GM12891 (cell line): ENCODE measurements around the gene MYCBPAP.

Source experiments
- POLR2AphosphoS5 ChIP-seq: IDR thresholded peaks from 2 replicates; pipeline ENCODE4 v1.6.1; 2011; ENCODE audit warnings: low read depth, low read length, control low read depth
- SPI1 ChIP-seq: IDR thresholded peaks from 2 replicates; pipeline ENCODE4 v1.6.1; 2011; ENCODE audit warnings: low read depth, low read length, control low read depth

DNA sequence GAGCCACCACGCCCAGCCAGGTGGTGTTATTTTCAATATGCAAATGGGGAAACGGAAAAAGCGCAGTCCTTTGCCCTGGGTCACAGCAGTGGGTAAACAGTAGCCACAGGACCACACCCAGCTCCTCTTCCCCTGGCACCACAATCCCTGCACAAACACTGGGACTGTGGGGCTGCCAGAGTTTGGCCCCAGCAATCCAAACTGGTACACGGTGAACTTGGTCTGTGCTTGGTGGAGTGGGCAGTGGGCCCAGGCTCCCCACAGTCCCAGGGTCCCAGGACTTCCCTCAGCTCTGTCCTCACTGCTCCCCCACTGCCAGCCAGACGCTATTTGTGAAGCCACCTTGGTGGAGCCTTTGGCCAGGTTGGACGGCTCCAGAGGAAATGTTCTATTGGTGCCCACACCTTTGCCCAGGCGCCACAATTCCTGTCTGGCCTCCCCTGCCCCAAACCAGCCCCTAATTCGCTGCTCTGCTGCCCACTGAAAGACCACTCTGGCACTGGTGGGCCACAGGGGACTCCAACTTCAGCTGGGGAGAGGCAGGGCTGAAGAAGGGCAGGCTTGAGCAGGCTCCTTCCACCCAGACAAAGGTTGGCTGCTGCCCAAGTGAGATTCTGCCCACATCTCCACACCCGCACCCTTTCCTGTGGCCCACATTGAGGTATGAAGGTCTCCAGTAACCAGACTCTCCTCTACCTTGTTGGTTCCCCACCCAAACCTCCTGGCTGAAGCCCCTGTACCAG lies 41.7 kb upstream of the MYCBPAP start:
- TF ChIP-seq POLR2AphosphoS5: no peak
- TF ChIP-seq SPI1: no peak
